GM12873 (cell line): Measurements from ENCODE around the gene MARVELD1.

Source experiments
- TF ChIP-seq, protein P1 (sequence below): IDR thresholded peaks from 2 replicates; pipeline ENCODE4 v1.5.1; 2012; ENCODE audit warnings: low read depth, mild to moderate bottlenecking, moderate library complexity, low read length, control low read depth; ENCODE audit not compliant: insufficient read depth; ENCODE audit errors: missing control alignments

Gene MARVELD1

DNA sequence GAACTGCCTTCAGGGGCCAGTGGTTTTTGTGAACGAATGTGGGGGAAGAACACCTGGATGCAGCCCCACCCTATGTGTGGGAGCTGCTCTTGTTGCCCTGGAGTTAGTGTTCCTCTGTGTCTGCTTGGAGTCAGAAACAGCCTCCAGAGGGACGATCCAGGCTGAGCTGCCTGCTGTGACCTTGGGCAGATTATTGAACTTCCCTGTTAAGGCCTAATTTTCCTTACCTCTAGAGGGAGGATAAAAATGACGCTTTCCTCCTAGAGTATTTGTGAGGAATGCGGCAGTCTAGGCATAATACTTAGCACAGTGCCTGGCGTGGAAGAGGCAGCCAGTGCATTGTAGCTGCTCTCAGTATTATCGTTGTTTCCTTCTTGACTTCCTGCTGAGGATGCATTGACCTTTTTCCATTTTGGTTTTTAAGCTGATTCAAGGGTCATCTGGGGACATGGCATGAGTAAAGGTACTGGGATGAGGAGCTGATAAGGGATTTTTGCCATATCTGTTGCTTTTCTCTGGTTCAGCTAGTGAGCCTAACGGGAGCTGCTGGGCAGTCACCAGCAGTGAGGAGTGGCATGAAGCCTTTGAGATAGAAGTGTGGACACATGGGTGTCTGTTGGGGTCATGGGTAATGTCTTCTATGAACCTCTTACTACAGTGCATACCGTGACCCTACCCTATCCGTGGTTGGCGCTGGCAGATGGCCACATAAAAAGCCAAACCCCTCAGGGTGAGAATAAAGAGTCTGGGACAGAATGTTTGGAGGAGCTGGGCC, 29.8 kb downstream of the MARVELD1 start:
- TF ChIP-seq, protein P1, sequence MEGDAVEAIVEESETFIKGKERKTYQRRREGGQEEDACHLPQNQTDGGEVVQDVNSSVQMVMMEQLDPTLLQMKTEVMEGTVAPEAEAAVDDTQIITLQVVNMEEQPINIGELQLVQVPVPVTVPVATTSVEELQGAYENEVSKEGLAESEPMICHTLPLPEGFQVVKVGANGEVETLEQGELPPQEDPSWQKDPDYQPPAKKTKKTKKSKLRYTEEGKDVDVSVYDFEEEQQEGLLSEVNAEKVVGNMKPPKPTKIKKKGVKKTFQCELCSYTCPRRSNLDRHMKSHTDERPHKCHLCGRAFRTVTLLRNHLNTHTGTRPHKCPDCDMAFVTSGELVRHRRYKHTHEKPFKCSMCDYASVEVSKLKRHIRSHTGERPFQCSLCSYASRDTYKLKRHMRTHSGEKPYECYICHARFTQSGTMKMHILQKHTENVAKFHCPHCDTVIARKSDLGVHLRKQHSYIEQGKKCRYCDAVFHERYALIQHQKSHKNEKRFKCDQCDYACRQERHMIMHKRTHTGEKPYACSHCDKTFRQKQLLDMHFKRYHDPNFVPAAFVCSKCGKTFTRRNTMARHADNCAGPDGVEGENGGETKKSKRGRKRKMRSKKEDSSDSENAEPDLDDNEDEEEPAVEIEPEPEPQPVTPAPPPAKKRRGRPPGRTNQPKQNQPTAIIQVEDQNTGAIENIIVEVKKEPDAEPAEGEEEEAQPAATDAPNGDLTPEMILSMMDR, result no peak

DNA sequence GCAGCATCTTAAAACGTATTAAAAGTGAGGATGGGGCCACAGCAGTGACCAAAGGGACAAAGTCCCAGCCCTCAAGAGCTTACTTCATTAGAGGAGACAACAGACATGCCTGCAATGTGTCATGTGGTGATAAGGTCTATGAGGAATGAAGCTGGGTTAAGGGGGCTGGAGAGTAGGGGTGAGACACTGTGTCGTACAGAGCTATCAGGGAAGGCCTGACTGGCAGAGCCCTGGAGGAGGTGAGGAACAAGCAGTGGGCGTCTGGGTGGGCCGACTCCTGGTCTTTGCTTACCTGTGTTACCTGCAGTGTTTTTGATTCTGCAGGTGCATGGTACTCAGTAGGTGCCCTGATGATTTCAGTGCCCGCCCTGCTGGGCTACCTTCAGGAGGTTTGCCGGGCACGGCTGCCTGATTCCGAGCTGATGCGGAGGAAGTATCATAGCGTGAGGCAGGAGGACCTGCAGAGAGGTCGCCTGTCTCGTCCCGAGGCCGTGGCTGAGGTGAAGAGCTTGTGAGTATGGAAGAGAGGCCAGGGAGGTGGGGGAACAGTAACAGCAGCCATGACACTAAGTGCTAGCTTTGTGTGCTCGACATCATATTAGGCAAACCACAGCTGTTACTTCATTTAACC, 31.0 kb downstream of the MARVELD1 start:
- TF ChIP-seq, protein P1, result no peak

DNA sequence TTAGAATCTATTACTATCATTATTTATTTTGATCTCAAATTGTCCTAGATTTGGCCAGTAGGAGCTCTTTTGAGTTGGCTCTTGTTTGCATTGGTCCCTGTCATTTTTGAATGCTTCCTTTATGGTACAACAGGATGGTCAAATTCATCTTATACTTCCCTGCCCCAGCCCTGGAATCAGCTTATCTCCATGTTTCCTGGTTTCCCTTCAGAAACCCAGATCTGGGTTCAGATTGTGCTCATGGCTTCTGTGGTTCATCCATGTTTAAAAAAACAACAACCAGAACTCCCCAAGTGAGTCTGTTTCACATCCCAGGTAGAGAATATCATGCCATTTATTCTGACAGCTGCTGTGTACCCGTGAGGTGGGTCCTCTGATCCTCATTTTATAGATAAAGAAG, 34.0 kb downstream of the MARVELD1 start:
- TF ChIP-seq, protein P1, result no peak

DNA sequence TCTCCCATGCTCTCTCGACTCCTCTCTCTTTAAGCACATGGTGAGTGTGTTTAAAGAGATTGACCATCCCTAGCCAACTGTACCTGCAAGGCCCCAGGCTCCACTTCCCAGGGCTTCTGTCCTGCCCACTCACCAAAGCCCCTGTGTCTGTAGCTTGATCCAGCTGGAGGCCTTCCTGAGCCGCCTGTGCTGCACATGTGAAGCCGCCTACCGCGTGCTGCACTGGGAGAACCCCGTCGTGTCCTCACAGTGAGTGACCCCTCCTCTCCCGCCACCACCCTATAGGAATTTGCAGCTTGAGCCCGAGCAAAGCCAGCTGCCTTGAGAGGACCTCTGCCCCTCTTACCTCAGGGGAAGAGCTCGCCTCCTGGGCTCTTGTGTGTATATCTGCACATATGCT, 34.6 kb downstream of the MARVELD1 start:
- TF ChIP-seq, protein P1, result no peak

DNA sequence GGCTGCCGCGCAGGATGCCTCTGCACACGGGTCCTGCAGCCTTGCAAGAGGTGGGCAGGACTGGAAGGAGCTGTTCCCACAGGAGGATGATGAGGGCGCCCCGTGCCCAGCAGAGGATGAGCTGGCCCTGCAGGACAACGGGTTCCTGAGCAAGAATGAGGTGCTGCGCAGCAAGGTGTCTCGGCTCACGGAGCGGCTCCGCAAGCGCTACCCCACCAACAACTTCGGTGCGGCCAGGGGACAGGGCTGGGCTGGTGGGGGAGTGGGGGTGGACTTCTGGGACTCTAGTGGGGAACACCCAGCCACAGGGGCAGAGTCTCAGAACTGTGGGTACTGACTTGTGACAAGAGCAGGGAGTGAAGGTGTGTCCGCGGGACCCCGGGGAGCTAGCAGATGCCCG, 39.4 kb downstream of the MARVELD1 start:
- TF ChIP-seq, protein P1, result no peak

DNA sequence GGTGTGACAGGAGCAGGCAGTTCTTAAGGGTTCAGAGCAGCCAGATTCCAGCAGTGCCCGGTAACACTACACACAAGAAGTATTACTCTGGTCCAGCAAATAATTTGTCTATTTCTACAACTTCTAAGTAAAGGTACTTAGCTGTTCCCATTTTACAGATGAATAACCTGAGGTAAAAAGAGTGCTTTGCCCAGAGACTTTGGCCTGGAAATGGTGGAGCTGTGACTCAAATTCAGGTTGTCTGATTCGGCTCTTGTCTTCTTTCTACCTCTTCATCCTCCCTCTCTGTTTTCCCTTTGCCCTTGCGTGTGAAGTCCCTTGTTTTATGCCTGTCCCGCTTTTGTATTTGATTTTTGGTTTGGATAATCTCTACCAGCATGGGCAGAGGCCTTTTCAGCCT, 41.2 kb downstream of the MARVELD1 start:
- TF ChIP-seq, protein P1, result no peak

DNA sequence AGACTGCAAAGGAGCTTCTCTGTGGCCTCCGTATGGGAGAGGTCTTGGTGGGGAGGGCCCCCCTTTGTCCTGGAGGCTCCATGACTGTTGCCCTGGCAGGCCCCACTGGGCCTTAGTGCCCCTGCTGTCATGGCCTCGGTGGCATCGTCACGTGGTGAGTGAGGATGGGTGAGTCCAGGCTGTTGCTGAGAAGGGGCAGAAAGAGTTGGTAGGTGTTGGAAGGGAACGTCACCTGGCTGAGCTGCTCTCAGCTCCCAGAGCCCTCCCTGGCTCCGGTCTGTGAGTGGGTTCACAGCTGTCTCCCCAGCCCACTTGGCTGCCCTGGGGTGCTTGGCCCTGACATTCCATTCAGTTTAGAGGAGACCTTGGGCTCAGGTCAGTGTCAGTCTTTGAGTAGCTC, 42.2 kb downstream of the MARVELD1 start:
- TF ChIP-seq, protein P1, result no peak
